ENCODE measurements around the gene CLRN1.

Gene CLRN1

DNA sequence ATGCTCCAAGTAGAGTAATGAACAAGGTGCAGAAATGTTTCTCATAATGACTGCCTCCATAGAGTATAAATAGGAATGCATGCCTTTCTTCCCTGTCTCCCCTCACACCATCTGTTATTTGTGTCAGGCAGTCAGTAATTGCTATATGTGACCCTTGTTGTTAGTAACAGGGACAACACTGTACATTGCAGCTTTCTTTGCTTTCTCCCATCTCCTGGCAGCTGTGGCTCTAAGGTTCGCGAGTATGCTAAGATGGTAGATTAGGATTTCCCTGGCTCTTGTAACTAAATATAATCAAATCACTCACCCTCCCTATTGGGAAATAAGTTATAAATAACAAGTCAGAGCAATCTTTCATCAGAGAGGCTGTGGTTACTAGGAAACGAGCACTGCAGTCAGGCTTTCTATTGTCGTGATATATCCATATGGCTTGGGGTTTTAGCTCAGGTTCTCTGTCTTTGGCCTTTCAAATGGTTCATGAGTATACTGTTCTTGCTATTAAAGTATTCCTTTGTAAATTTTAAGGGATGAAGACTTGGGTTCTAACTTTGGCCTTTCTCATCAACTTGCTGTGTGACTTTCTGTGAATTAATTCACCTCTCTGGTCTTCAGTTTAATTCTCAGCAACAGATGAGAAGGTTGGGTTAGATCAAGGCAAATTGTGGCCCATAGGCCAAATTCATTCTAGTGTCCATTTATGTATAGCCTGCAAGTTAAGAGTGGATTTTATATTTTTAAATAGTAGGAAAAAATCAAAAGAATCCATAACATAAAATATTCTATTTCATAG lies 59.2 kb downstream of the CLRN1 start:
- DNase-seq (ENCODE audit: low spot score) = no peak
- in situ Hi-C loops (cut with MboI; ENCODE audit: low pct_unique_long_range_greater_than_20kb, low sequenced_read_pairs, unreplicated experiment) = no loop called here

DNA sequence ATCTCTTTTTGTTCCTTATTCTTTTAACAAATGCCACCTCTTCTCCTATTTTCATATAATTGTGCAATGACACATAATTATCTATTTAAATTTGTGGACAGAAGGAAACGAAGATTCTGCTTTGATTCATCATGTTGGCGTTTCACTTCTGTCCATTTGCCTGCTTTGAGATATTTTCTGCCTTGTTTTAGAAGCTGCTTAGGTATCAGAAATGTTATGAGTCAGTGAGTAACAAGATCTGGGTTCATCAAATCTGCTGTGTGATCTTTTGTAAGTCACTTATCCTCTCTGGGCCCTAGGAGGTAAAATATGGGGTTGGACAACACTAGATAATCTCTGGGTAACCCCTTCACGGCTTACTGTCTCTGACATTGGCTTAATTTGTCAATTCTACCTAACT lies 60.0 kb downstream of the CLRN1 start:
- no peak for DNase-seq (ENCODE audit: low spot score)
- TF ChIP-seq, protein P1, sequence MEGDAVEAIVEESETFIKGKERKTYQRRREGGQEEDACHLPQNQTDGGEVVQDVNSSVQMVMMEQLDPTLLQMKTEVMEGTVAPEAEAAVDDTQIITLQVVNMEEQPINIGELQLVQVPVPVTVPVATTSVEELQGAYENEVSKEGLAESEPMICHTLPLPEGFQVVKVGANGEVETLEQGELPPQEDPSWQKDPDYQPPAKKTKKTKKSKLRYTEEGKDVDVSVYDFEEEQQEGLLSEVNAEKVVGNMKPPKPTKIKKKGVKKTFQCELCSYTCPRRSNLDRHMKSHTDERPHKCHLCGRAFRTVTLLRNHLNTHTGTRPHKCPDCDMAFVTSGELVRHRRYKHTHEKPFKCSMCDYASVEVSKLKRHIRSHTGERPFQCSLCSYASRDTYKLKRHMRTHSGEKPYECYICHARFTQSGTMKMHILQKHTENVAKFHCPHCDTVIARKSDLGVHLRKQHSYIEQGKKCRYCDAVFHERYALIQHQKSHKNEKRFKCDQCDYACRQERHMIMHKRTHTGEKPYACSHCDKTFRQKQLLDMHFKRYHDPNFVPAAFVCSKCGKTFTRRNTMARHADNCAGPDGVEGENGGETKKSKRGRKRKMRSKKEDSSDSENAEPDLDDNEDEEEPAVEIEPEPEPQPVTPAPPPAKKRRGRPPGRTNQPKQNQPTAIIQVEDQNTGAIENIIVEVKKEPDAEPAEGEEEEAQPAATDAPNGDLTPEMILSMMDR (IDR thresholded peaks at IDR 0.05; ENCODE audit: extremely low read depth, insufficient read depth, missing control alignments) = no peak
- in situ Hi-C loops (cut with MboI; ENCODE audit: low pct_unique_long_range_greater_than_20kb, low sequenced_read_pairs, unreplicated experiment) = no loop called here

More for the DNA sequence above, 59.2 kb downstream of the CLRN1 start:
- TF ChIP-seq, protein P1 (IDR thresholded peaks at IDR 0.05; ENCODE audit: extremely low read depth, insufficient read depth, missing control alignments) = no peak

DNA sequence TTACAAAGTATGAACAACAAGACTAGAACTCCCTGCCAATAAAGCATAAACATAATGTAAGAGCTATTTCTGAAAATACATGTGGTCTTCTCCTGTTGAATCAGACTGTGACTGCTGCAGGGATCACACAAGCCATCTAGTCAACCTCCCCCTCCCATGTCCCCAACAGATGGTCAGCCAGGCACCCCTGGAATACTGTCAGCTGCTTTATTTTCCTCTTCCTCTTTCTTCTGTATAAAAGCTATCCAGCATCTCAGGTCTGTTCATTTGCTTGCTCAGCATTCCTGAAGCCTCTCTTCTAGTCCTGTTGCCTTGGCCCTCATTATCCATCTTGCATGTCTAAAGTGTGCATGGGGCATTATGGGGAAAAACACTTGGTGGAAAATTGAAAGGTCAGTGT lies 60.8 kb downstream of the CLRN1 start:
- TF ChIP-seq, protein P1 (IDR thresholded peaks at IDR 0.05; ENCODE audit: extremely low read depth, insufficient read depth, missing control alignments) = no peak
- DNase-seq (ENCODE audit: low spot score) = no peak
- in situ Hi-C loops (cut with MboI; ENCODE audit: low pct_unique_long_range_greater_than_20kb, low sequenced_read_pairs, unreplicated experiment) = no loop called here

DNA sequence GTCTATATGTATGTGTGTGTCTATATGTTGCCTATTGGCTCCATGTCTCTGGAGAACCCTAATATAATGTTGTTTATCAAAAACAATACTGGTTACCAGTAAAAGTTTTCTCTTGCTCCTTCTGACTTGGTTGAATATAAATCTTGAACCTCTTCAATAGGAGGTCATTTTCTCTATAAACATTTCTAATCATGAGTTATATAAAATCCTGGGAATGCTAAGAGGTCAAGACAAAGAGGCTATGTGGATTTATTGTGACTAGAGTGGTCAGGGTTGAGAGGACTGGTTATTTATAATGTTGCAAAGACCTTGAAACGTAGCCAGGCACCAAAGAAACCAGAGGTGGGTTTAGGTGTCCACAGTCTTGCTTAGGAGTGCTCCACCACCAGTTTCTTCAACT lies 66.1 kb downstream of the CLRN1 start:
- in situ Hi-C loops (cut with MboI; ENCODE audit: low pct_unique_long_range_greater_than_20kb, low sequenced_read_pairs, unreplicated experiment) = no loop called here
- no peak for DNase-seq (ENCODE audit: low spot score)
- TF ChIP-seq, protein P1 (IDR thresholded peaks at IDR 0.05; ENCODE audit: extremely low read depth, insufficient read depth, missing control alignments) = no peak

DNA sequence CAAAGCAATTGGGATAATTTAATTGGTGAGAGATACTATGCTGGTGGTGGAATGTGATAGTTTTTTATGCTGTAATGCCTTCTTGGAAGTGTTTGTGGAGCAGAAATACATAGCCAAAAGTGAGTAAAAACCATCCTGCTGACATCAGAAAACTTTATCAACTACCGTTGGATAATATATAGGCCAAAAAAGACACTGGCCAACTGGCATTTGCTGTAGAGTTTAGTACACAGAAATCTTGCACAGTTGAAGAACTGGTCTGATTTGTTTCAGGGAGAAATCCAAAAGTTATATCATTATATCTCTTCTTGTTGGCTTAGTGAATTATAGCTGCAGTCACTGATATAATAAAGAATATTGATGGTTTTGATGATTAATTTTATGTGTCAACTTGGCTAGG lies 66.8 kb downstream of the CLRN1 start:
- in situ Hi-C loops (cut with MboI; ENCODE audit: low pct_unique_long_range_greater_than_20kb, low sequenced_read_pairs, unreplicated experiment) = no loop called here

DNA sequence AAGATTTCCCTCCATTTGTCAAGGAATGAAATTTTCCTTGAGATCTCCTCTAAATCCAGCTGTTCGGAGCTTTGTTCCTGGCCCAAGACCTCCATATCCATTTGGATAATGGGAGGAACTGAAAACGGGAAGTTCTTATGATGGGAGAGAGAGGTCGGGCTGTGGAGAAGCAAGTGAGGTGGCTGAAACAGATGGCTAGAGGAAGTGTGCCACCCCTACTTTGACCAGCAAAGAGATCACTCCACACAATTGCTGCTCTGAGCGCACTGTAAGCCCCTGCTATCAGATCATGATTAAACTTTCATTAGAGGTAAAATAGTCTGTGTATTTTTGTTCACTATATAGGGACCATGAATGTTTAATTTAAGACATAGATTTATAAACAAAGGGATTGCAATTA lies 67.2 kb downstream of the CLRN1 start, which contains the start of gene MINDY4B:
Gene MINDY4B, minus strand, starts transcription at position 101 of the 400 bp plus-strand sequence. Its CDS starts 0 bp downstream, at position 101.
- TF ChIP-seq, protein P1 (IDR thresholded peaks at IDR 0.05; ENCODE audit: extremely low read depth, insufficient read depth, missing control alignments) = no peak
- in situ Hi-C loops (cut with MboI; ENCODE audit: low pct_unique_long_range_greater_than_20kb, low sequenced_read_pairs, unreplicated experiment) = no loop called here

More for the DNA sequence above, 66.8 kb downstream of the CLRN1 start:
- DNase-seq (ENCODE audit: low spot score) = no peak
- TF ChIP-seq, protein P1 (IDR thresholded peaks at IDR 0.05; ENCODE audit: extremely low read depth, insufficient read depth, missing control alignments) = no peak

More for the DNA sequence above, 67.2 kb downstream of the CLRN1 start, which contains the start of gene MINDY4B:
- DNase-seq (ENCODE audit: low spot score) = no peak
